ENCODE data around the gene CRACR2B.

- TF ChIP-seq EZH2 (IDR thresholded peaks at IDR 0.05; ENCODE audit: low read depth, low read length, severe bottlenecking) (no peak), POLR2A (IDR thresholded peaks at IDR 0.05; ENCODE audit: control extremely low read depth in 1 of 2, low read depth in 2 of 2, low read length in 2 of 2) (no peak; a peak in 1 of 3 replicates), RBBP5 (IDR thresholded peaks at IDR 0.05; ENCODE audit: borderline replicate concordance, low read depth, low read length) (no peak), SIRT6 (IDR thresholded peaks at IDR 0.05; ENCODE audit: low read length) (no peak), CTCF (IDR thresholded peaks at IDR 0.05; ENCODE audit: control extremely low read depth in 1 of 3, insufficient read depth in 1 of 3, low read depth in 1 of 3, low read length in 3 of 3) (no peak), RNF2 (IDR thresholded peaks at IDR 0.05; ENCODE audit: borderline replicate concordance, low read depth, low read length, missing control alignments, poor library complexity, severe bottlenecking) (no peak), TEAD4 (IDR thresholded peaks at IDR 0.05; ENCODE audit: low read depth, low read length) (no peak), SIN3A (conservative IDR thresholded peaks at IDR 0.05 in 1 of 2, IDR thresholded peaks at IDR 0.05 in 1 of 2; ENCODE audit: low read depth in 1 of 2, low read length in 2 of 2) (no peak), EP300 (IDR thresholded peaks at IDR 0.05; ENCODE audit: borderline replicate concordance in 1 of 2, low read depth in 2 of 2, low read length in 2 of 2) (no peak)
Measured at GRCh38 chr11:863023-863909, 35.5 kb downstream of the CRACR2B start.

Data from H1 (cell line).